ENCODE measurements around the gene MBNL1. TPM values are rescaled to one million over a fixed set of nuclear protein-coding genes. Genes with fewer than 3 reads are reported as not detected.

MBNL1 gene
- total RNA-seq, 4 donors from 2014 or later = 258 to 478 (median 320) TPM

DNA sequence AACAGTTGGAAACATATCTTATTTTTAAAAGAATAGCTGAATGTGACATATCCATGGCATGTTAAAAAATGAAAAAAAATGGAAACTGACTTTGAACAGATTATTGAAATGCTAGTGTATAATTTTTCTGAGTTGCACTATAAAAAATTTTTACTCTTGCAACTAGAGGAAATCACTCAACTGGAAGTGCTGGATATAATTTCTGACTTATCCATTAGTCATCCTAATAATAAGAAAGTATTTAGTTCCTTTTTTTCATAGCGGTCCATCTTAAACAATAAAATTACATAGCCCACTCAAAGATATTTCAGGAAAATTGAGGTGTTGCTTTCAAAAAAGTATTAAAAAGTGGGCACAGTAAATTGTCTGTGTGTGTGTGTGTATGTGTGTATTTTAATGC, 80.7 kb downstream of the MBNL1 start:
- Histone ChIP-seq H3K27me3 (no peaks in the 10 kb centered on the region), H3K27ac (no peak overlapping the region), H3K4me3 (no peak overlapping the region), H3K9me3 (no peaks in the 10 kb centered on the region), H3K4me1 (peaks cover 34% of the 10 kb centered on the region), H3K36me3 (no peaks in the 10 kb centered on the region)
- no peak for TF ChIP-seq POLR2AphosphoS5 (IDR thresholded peaks at IDR 0.05)
- TF ChIP-seq POLR2A (IDR thresholded peaks at IDR 0.05) = no peak
- TF ChIP-seq EP300 (IDR thresholded peaks at IDR 0.05) = no peak
- TF ChIP-seq CTCF (IDR thresholded peaks at IDR 0.05) = no peak
- DNase-seq (ENCODE audit: low spot score in 2 of 2) = no peak
- WGBS = 79% methylated on average over 1 of the region's 1 CpG

- no peaks in the 10 kb centered on the region for H3K36me3 ChIP-seq
- TF ChIP-seq EP300 (IDR thresholded peaks at IDR 0.05) (no peak), POLR2A (IDR thresholded peaks at IDR 0.05) (no peak), POLR2AphosphoS5 (IDR thresholded peaks at IDR 0.05) (no peak), CTCF (IDR thresholded peaks at IDR 0.05) (no peak)
These were observed 81.4 kb downstream of the MBNL1 start for GRCh38 chr3:152350139-152350538.

DNA sequence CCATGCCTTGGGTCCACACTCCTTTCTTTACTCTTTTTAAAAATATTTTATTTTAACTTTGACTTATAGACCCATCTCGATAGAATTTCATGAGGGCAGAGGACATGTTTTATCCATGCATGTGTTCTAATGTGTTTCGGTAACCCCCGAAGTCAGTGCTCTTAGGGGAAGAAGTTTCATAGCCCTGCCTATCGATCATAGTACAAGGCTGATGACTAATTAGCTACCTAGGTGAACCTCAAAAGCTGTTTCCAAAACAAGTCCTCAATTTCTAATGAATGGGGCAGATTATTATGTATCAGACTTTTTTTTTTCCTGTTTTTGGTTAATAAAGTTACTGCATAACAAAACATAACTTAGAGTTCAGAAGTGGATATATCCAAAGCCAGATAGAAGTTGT, 82.0 kb downstream of the MBNL1 start:
- Histone ChIP-seq H3K27me3 (no peaks in the 10 kb centered on the region), H3K4me3 (no peak overlapping the region), H3K36me3 (no peaks in the 10 kb centered on the region), H3K9me3 (no peaks in the 10 kb centered on the region), H3K4me1 (peaks cover 29% of the 10 kb centered on the region), H3K27ac (no peak overlapping the region)
- no peak for DNase-seq (ENCODE audit: low spot score in 2 of 2)
- TF ChIP-seq POLR2A (IDR thresholded peaks at IDR 0.05) = no peak
- TF ChIP-seq POLR2AphosphoS5 (IDR thresholded peaks at IDR 0.05) = no peak
- no peak for TF ChIP-seq CTCF (IDR thresholded peaks at IDR 0.05)
- no peak for TF ChIP-seq EP300 (IDR thresholded peaks at IDR 0.05)
- 86% methylated on average over 4 of the region's 4 CpGs for WGBS

More at GRCh38 chr3:152350139-152350538, 81.4 kb downstream of the MBNL1 start:
- no peaks in the 10 kb centered on the region for H3K27me3 ChIP-seq
- H3K4me3 ChIP-seq = no peak overlapping the region
- no peaks in the 10 kb centered on the region for H3K9me3 ChIP-seq
- no peak overlapping the region for H3K27ac ChIP-seq
- no peak for DNase-seq (ENCODE audit: low spot score in 2 of 2)
- peaks cover 29% of the 10 kb centered on the region for H3K4me1 ChIP-seq

GRCh38 chr3:152352554-152352953, 83.8 kb downstream of the MBNL1 start:
- no peaks in the 10 kb centered on the region for H3K27me3 ChIP-seq
- H3K36me3 ChIP-seq = no peaks in the 10 kb centered on the region
- H3K4me1 ChIP-seq = peaks cover 33% of the 10 kb centered on the region
- H3K27ac ChIP-seq = no peak overlapping the region
- no peak for TF ChIP-seq POLR2AphosphoS5 (IDR thresholded peaks at IDR 0.05)
- 69% methylated on average over 4 of the region's 4 CpGs for WGBS
- no peak for DNase-seq (ENCODE audit: low spot score in 2 of 2)
- H3K4me3 ChIP-seq = no peak overlapping the region
- H3K9me3 ChIP-seq = no peaks in the 10 kb centered on the region

DNA sequence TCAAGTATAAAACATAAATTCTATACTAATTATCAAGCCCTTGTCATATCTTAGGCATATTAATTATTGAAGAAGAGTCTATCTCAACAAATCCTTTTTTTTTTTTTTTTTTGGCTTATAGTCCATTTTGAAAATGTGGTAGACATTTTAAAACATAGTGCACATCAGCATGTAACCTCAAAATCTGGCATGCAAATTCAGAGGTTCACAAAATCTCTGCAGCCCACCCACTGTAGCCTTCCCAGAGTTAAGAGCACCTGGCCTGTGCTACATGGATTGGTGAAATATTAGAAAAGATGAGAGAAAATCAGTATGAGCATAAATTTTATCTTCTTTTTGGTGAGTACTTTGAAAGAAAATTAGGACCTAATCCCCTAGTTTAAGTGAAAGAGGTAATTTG, 84.8 kb downstream of the MBNL1 start:
- no peak for DNase-seq (ENCODE audit: low spot score in 2 of 2)
- Histone ChIP-seq H3K4me3 (no peak overlapping the region), H3K27ac (no peak overlapping the region), H3K36me3 (no peaks in the 10 kb centered on the region), H3K4me1 (peaks cover 37% of the 10 kb centered on the region), H3K9me3 (no peaks in the 10 kb centered on the region), H3K27me3 (no peaks in the 10 kb centered on the region)
- no peak for TF ChIP-seq CTCF (IDR thresholded peaks at IDR 0.05)
- no peak for TF ChIP-seq POLR2A (IDR thresholded peaks at IDR 0.05)
- TF ChIP-seq EP300 (IDR thresholded peaks at IDR 0.05) = no peak
- no peak for TF ChIP-seq POLR2AphosphoS5 (IDR thresholded peaks at IDR 0.05)
